Activated gamma-delta T cell treated with Interleukin-2 at 50 U/mL for 16 hours (primary cell): ENCODE measurements around the gene MFSD2A.
"Not testable (repeated sequence)": the region's sequence is repeated elsewhere in the genome, so short reads cannot be mapped to it uniquely, and the experiment has no call there.

Source experiments
- DNase-seq: peaks from one replicate; pipeline ENCODE4 v3.0.0-alpha.2; 2020

Gene MFSD2A

DNA sequence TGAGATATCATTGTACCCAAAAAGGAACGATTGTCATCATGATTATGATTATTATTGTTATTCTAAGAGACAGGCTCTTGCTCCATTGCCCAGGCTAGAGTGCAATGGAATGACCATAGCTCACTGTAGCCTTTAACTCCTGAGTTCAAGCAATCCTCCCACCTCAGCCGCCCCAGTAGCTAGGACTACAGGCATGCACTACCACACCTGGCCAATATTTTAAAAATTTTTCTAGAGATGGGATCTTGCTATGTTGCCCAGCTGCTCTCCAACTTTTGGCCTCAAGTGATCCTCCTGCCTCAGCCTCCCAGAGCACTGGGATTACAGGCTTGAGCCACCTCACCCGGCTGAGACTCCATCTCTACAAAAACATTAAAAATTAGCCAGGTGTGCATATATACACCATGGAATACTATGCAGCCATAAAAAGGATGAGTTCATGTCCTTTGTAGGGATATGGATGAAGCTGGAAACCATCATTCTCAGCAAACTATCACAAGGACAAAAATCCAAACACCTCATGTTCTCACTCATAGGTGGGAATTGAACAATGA, 52.6 kb downstream of the MFSD2A start:
- DNase-seq = not testable (repeated sequence)

DNA sequence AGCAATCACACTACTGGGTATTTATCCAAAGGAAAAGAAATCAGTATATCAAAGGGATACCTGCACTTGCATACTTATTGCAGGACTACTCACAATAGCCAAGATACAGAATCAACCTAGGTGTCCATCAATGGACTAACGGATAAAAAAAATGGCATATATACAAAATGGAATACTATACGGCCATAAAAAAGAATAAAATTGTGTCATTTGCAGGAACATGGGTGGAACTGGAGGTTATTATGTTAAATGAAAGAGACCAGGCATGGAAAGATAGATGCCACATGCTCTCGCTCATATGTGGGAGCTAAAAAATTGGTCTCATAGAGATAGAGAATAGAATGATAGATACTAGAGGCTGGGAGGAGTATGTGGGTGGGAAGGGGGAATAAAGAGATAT, 56.3 kb downstream of the MFSD2A start:
- no peak for DNase-seq

DNA sequence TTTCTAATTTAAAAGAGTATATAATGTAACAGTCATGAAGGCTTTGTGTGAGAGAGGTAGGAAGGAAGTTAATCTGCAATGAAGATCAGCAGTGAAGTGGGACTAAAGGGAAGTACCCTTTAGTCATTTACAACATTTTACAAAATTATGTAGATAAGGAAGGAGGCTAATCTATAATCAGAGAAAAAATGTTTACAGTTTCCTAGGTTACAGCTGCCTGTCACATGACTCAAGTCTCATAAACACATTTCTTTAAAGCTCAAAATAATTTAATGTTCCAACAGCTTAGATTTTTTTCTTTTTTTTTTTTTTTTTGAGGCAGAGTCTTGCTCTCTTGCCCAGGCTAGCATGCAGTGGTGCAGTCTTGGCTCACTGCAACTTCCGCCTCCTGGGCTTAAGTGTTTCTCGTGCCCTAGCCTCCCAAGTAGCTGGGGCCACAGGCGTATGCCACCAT, 59.3 kb downstream of the MFSD2A start:
- no peak for DNase-seq

- no peak for DNase-seq
These were observed 60.1 kb downstream of the MFSD2A start for GRCh38 chr1:40014812-40015594.

- no peak for DNase-seq
These were observed 63.1 kb downstream of the MFSD2A start for GRCh38 chr1:40017951-40018575.
